ENCODE data around the gene SLC8A2. TPM values are rescaled to one million over a fixed set of nuclear protein-coding genes. Genes with fewer than 3 reads are reported as not detected.
A peak's percentile ranks its signal among the peaks of the same experiment; 100 is the strongest.

The SLC8A2 gene
- total RNA-seq, 1 experiment from 2014 or later, result 11.3 TPM

- H3K56ac ChIP-seq (ENCODE audit: insufficient read length, low read depth, low read length), result no peak overlapping the region
- no peaks in the 10 kb centered on the region; the same call in 1 of the 2 replicates for H3K27me3 ChIP-seq (ENCODE audit: insufficient read depth, low read length)
- H3K4me1 Mint-ChIP-seq, result peaks cover 26 to 34% of the 10 kb centered on the region in 2 experiments
- H4K5ac ChIP-seq (ENCODE audit: insufficient read length, low read depth, low read length), result no peak overlapping the region
- no peak overlapping the region for H3K9ac ChIP-seq (ENCODE audit: extremely low read depth, insufficient read length, low read length)
- H2AFZ ChIP-seq (ENCODE audit: low read length), result no peak overlapping the region
- H3K14ac ChIP-seq (ENCODE audit: insufficient read depth, low read length), result no peak overlapping the region
- no peak overlapping the region for H2BK5ac ChIP-seq (ENCODE audit: insufficient read length, low read length)
- H3K27me3 Mint-ChIP-seq (ENCODE audit: low read depth), result peaks cover 50% of the 10 kb centered on the region
- H3K18ac ChIP-seq (ENCODE audit: insufficient read length, low read depth, low read length), result no peak overlapping the region
- H3K9me3 Mint-ChIP-seq, result no peaks in the 10 kb centered on the region; a peak in 3 of 5 replicates
- no peak overlapping the region for H3K4me2 ChIP-seq (ENCODE audit: insufficient read depth, insufficient read length, low read length)
- no peaks in the 10 kb centered on the region for H3K79me2 ChIP-seq (ENCODE audit: insufficient read depth, low read length)
- peaks cover 13% of the 10 kb centered on the region for H3K23me2 ChIP-seq (ENCODE audit: insufficient read length, low read depth, low read length, poor library complexity, severe bottlenecking)
- H3K27ac Mint-ChIP-seq, result peak overlapping the region in 1 of 3 experiments; percentile 31; a peak in 2 of 7 replicates
- H3K79me1 ChIP-seq (ENCODE audit: insufficient read depth, low read depth, low read length, poor library complexity, severe bottlenecking), result no peaks in the 10 kb centered on the region
- no CpG with 5 or more reads among the region's 12 CpGs for WGBS (ENCODE audit: extremely low coverage, insufficient read length, low lambda C conversion rate)
- no peak overlapping the region for H2BK15ac ChIP-seq (ENCODE audit: low read depth, low read length)
- H3K36me3 Mint-ChIP-seq (ENCODE audit: insufficient read depth in 1 of 3, low read depth in 3 of 3), result no peaks in the 10 kb centered on the region
- no peak overlapping the region for H3K23ac ChIP-seq (ENCODE audit: insufficient read length, low read depth, low read length)
- DNase-seq, result no peak
- TF ChIP-seq, protein P1, sequence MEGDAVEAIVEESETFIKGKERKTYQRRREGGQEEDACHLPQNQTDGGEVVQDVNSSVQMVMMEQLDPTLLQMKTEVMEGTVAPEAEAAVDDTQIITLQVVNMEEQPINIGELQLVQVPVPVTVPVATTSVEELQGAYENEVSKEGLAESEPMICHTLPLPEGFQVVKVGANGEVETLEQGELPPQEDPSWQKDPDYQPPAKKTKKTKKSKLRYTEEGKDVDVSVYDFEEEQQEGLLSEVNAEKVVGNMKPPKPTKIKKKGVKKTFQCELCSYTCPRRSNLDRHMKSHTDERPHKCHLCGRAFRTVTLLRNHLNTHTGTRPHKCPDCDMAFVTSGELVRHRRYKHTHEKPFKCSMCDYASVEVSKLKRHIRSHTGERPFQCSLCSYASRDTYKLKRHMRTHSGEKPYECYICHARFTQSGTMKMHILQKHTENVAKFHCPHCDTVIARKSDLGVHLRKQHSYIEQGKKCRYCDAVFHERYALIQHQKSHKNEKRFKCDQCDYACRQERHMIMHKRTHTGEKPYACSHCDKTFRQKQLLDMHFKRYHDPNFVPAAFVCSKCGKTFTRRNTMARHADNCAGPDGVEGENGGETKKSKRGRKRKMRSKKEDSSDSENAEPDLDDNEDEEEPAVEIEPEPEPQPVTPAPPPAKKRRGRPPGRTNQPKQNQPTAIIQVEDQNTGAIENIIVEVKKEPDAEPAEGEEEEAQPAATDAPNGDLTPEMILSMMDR (conservative IDR thresholded peaks at IDR 0.05), result no peak
- H4K91ac ChIP-seq (ENCODE audit: insufficient read length, low read depth, low read length), result no peak overlapping the region
- H2BK20ac ChIP-seq (ENCODE audit: low read depth, low read length, poor library complexity, severe bottlenecking), result no peak overlapping the region
- H2BK120ac ChIP-seq (ENCODE audit: low read depth, low read length, poor library complexity, severe bottlenecking), result no peak overlapping the region
- H3K27ac ChIP-seq (ENCODE audit: insufficient read length, low read depth, low read length), result no peak overlapping the region
- no peak overlapping the region for H2AK5ac ChIP-seq (ENCODE audit: insufficient read length, low read length)
- H4K20me1 ChIP-seq (ENCODE audit: control insufficient read depth, insufficient read depth, insufficient read length), result no peaks in the 10 kb centered on the region
- peaks cover 4% of the 10 kb centered on the region; the same call in 1 of the 2 replicates for H3K4me1 ChIP-seq (ENCODE audit: insufficient read depth, low read length)
- H3K9me3 ChIP-seq (ENCODE audit: control insufficient read depth, low read depth, low read length), result no peaks in the 10 kb centered on the region
- no peak overlapping the region for H3T11ph ChIP-seq (ENCODE audit: low read length)
- peak overlapping the region in 1 of 2 experiments; percentile 5; a peak in 1 of 5 replicates for H3K4me3 Mint-ChIP-seq
- H2BK12ac ChIP-seq (ENCODE audit: insufficient read length, low read depth, low read length), result no peak overlapping the region
- H4K8ac ChIP-seq (replicated peaks; ENCODE audit: insufficient read length, low read depth, low read length), result no peak overlapping the region
- no peak overlapping the region for H3K4ac ChIP-seq (ENCODE audit: low read depth, low read length)
Observed at GRCh38 chr19:47443331-47443730, 28.4 kb downstream of the SLC8A2 start.

All from H9 (cell line).